SK-N-SH (cell line): ENCODE results near the gene SSTR1. TPM values are rescaled to one million over a fixed set of nuclear protein-coding genes. Genes with fewer than 3 reads are reported as not detected.

Experiments
- CTCF ChIA-PET: fragments of 300-600, 350-600 bp; formaldehyde crosslinking; extraction: SDS; loops from one replicate; lab custom pipeline; 2021; lab: Yijun Ruan, JAX
- POLR2A ChIA-PET: fragments of 350-600 bp; sonication (Branson Sonifier 250); formaldehyde crosslinking; extraction: SDS; loops from one replicate; lab custom pipeline; 2020; ENCODE audit warnings: antibody characterized with exemption, inconsistent platforms; lab: Yijun Ruan, JAX
- DNase-seq: peaks from one replicate; pipeline ENCODE4 v3.0.0; 2012
- H2AFZ ChIP-seq: fragments of 200-600 bp; sonication (generic); 2 replicates; pipeline ENCODE4 v1.8.1; 2016; ENCODE audit warnings: antibody characterized with exemption, mild to moderate bottlenecking, low read depth
- H3F3A ChIP-seq: fragments of 200-600 bp; sonication (generic); replicated peaks from 2 replicates; pipeline ENCODE3; 2016; ENCODE audit warnings: antibody characterized with exemption, mild to moderate bottlenecking; ENCODE audit not compliant: insufficient read depth
- H3K27ac ChIP-seq, 2 experiments: fragments of 200-500 bp in 1 of 2; fragments of 200-600 bp in 1 of 2; sonication (Bioruptor generic) in 1 of 2; sonication (generic), shearing (Covaris generic) in 1 of 2; 2 replicates each; pipeline versions ENCODE4 v1.5.1 to v1.6.1; 2014 to 2016; ENCODE audit warnings: low read depth in 2 of 2, inconsistent platforms in 1 of 2, low read length in 1 of 2, mild to moderate bottlenecking in 1 of 2, mixed read lengths in 1 of 2
- H3K27me3 ChIP-seq: fragments of 200-600 bp; sonication (generic), shearing (Covaris generic); 2 replicates; pipeline ENCODE4 v1.6.1; 2016; ENCODE audit warnings: mixed run types; ENCODE audit not compliant: insufficient read depth
- H3K36me3 ChIP-seq, 2 experiments: fragments of 200-500 bp in 1 of 2; fragments of 200-600 bp in 1 of 2; sonication (Bioruptor generic) in 1 of 2; sonication (generic) in 1 of 2; replicated peaks in 1 of 2; 2 replicates each; pipeline versions ENCODE3 to v1.5.1; 2014 to 2016; ENCODE audit warnings: low read length in 1 of 2, mild to moderate bottlenecking in 1 of 2; ENCODE audit not compliant: insufficient read depth in 2 of 2, control insufficient read depth in 1 of 2
- H3K4me1 ChIP-seq, 2 experiments: fragments of 200-500 bp in 1 of 2; fragments of 200-600 bp in 1 of 2; sonication (Bioruptor generic) in 1 of 2; sonication (generic), shearing (Covaris generic) in 1 of 2; 2 replicates each; pipeline versions ENCODE4 v1.5.1 to v1.6.1; 2014 to 2016; ENCODE audit warnings: low read depth in 1 of 2, low read length in 1 of 2, mixed run types in 1 of 2; ENCODE audit not compliant: insufficient read depth in 2 of 2, control insufficient read depth in 1 of 2
- H3K4me2 ChIP-seq: fragments of 200-600 bp; sonication (generic), shearing (Covaris generic); 2 replicates; pipeline ENCODE4 v1.6.1; 2017; ENCODE audit warnings: mixed run types
- H3K4me3 ChIP-seq, 2 experiments: fragments of 200-500 bp in 1 of 2; fragments of 200-600 bp in 1 of 2; sonication (Bioruptor generic) in 1 of 2; sonication (generic), shearing (Covaris generic) in 1 of 2; 2 replicates each; pipeline versions ENCODE4 v1.5.1 to v1.8.1; 2014 to 2016; ENCODE audit warnings: low read depth in 2 of 2, inconsistent platforms in 1 of 2, low read length in 1 of 2, mild to moderate bottlenecking in 1 of 2, mixed read lengths in 1 of 2, moderate library complexity in 1 of 2
- H3K79me2 ChIP-seq: fragments of 200-600 bp; sonication (generic); 2 replicates; pipeline ENCODE4 v1.8.1; 2017; ENCODE audit warnings: mild to moderate bottlenecking; ENCODE audit not compliant: insufficient read depth
- H3K9ac ChIP-seq: fragments of 200-600 bp; sonication (generic); 2 replicates; pipeline ENCODE4 v1.6.1; 2017; ENCODE audit warnings: mixed run types
- H3K9me2 ChIP-seq: fragments of 200-600 bp; sonication (generic); 2 replicates; pipeline ENCODE4 v1.6.1; 2017; ENCODE audit warnings: mixed run types
- H3K9me3 ChIP-seq: fragments of 200-600 bp; sonication (generic); 2 replicates; pipeline ENCODE4 v1.6.1; 2017; ENCODE audit warnings: mixed run types, mild to moderate bottlenecking, moderate library complexity
- H4K20me1 ChIP-seq: fragments of 200-600 bp; sonication (generic); 2 replicates; pipeline ENCODE4 v1.6.1; 2017; ENCODE audit warnings: mild to moderate bottlenecking, mixed run types; ENCODE audit not compliant: insufficient read depth
- CHD2 ChIP-seq: fragments of 150-350 bp; IDR thresholded peaks from 2 replicates; pipeline ENCODE4 v1.6.1; 2018; ENCODE audit warnings: low read length; ENCODE audit not compliant: partially characterized antibody
- EP300 ChIP-seq, 2 experiments: IDR thresholded peaks; 2 replicates each; pipeline versions ENCODE4 v1.4.0 to v1.6.1; 2012; ENCODE audit warnings: borderline replicate concordance in 1 of 2, low read depth in 1 of 2, low read length in 1 of 2
- FOSL2 ChIP-seq: IDR thresholded peaks from 2 replicates; pipeline ENCODE4 v1.4.0; 2012; ENCODE audit warnings: low read depth, mild to moderate bottlenecking, moderate library complexity, borderline replicate concordance
- FOXJ3 ChIP-seq: sonication (generic); formaldehyde crosslinking; IDR thresholded peaks from 2 replicates; pipeline ENCODE4 v1.5.1; 2020; ENCODE audit warnings: mild to moderate bottlenecking, missing genetic modification reagents
- FOXM1 ChIP-seq: IDR thresholded peaks from 2 replicates; pipeline ENCODE4 v1.4.0; 2012; ENCODE audit warnings: low read depth, mild to moderate bottlenecking
- GABPA ChIP-seq: IDR thresholded peaks from 2 replicates; pipeline ENCODE4 v1.4.0; 2012; ENCODE audit warnings: low read depth, mild to moderate bottlenecking
- IRF3 ChIP-seq: fragments of 150-350 bp; IDR thresholded peaks from 2 replicates; pipeline ENCODE4 v1.6.1; 2016; ENCODE audit warnings: mild to moderate bottlenecking, low read depth, low read length
- JUND ChIP-seq: IDR thresholded peaks from 2 replicates; pipeline ENCODE4 v1.4.0; 2012
- MAX ChIP-seq: IDR thresholded peaks from 2 replicates; pipeline ENCODE4 v1.4.0; 2012; ENCODE audit warnings: low read depth
- MEF2A ChIP-seq: IDR thresholded peaks from 2 replicates; pipeline ENCODE4 v1.4.0; 2012; ENCODE audit warnings: low read depth, borderline replicate concordance
- PBX3 ChIP-seq: IDR thresholded peaks from 2 replicates; pipeline ENCODE4; 2012
- RCOR1 ChIP-seq: fragments of 150-350 bp; IDR thresholded peaks from 2 replicates; pipeline ENCODE4 v1.6.1; 2017; ENCODE audit warnings: antibody characterized with exemption, low read length
- SIN3A ChIP-seq: IDR thresholded peaks from 2 replicates; pipeline ENCODE4 v1.6.1; 2012; ENCODE audit warnings: low read depth, mild to moderate bottlenecking, low read length, moderate library complexity, borderline replicate concordance
- SMC3 ChIP-seq: IDR thresholded peaks from 2 replicates; pipeline ENCODE4 v1.6.1; 2012; ENCODE audit warnings: low read depth, low read length, improper control_type of control experiment
- TAF1 ChIP-seq: IDR thresholded peaks from 2 replicates; pipeline ENCODE4 v1.6.1; 2012; ENCODE audit warnings: low read depth, mild to moderate bottlenecking, low read length, moderate library complexity, borderline replicate concordance
- TCF12 ChIP-seq: IDR thresholded peaks from 2 replicates; pipeline ENCODE4 v1.4.0; 2012
- USF1 ChIP-seq: IDR thresholded peaks from 2 replicates; pipeline ENCODE4 v1.4.0; 2012; ENCODE audit warnings: low read depth, borderline replicate concordance
- USF2 ChIP-seq: fragments of 150-350 bp; IDR thresholded peaks from 2 replicates; pipeline ENCODE4 v1.6.1; 2017; ENCODE audit warnings: antibody characterized with exemption, low read length, low read depth, borderline replicate concordance
- YY1 ChIP-seq: IDR thresholded peaks from 2 replicates; pipeline ENCODE4 v1.4.0; 2012; ENCODE audit warnings: low read depth, mild to moderate bottlenecking
- WGBS: methylation state at CpG from one replicate; pipeline ENCODE4 v1.1.6; 2017; ENCODE audit warnings: low lambda C conversion rate; 5-methylcytosine and 5-hydroxymethylcytosine counted together
- polyA plus RNA-seq, 3 experiments: library from polyadenylated mRNA; depleted of rRNA; stranded (reverse); fragments of >200 nt; gene quantifications; 2 replicates each; pipeline ENCODE4 v1.2.3, GENCODE V29; 2012
- TF ChIP-seq, protein P1 (sequence below): IDR thresholded peaks from 2 replicates; pipeline ENCODE4 v1.4.0; 2012; ENCODE audit warnings: low read depth, borderline replicate concordance
- TF ChIP-seq, protein P2 (sequence below): fragments of 200-600 bp; sonication (generic); IDR thresholded peaks from 2 replicates; pipeline ENCODE4 v1.6.1; 2017; ENCODE audit warnings: antibody characterized with exemption, mild to moderate bottlenecking, moderate library complexity

Gene SSTR1
- polyA plus RNA-seq, 1 of the 3 experiments (the other 2 are of a cell fraction): 0.08 TPM

- TF ChIP-seq USF1 (no peak), FOSL2 (no peak), TAF1 (no peak), EP300 (IDR thresholded peaks at IDR 0.05; ENCODE audit: borderline replicate concordance in 1 of 2, low read depth in 1 of 2, low read length in 1 of 2) (no peak), USF2 (no peak), FOXJ3 (CRISPR knock-in tag) (no peak), JUND (no peak)
- TF ChIP-seq, protein P1, sequence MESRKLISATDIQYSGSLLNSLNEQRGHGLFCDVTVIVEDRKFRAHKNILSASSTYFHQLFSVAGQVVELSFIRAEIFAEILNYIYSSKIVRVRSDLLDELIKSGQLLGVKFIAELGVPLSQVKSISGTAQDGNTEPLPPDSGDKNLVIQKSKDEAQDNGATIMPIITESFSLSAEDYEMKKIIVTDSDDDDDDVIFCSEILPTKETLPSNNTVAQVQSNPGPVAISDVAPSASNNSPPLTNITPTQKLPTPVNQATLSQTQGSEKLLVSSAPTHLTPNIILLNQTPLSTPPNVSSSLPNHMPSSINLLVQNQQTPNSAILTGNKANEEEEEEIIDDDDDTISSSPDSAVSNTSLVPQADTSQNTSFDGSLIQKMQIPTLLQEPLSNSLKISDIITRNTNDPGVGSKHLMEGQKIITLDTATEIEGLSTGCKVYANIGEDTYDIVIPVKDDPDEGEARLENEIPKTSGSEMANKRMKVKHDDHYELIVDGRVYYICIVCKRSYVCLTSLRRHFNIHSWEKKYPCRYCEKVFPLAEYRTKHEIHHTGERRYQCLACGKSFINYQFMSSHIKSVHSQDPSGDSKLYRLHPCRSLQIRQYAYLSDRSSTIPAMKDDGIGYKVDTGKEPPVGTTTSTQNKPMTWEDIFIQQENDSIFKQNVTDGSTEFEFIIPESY: no peak
Measured at GRCh38 chr14:38226366-38226765, 18.7 kb downstream of the SSTR1 start (continued).

DNA sequence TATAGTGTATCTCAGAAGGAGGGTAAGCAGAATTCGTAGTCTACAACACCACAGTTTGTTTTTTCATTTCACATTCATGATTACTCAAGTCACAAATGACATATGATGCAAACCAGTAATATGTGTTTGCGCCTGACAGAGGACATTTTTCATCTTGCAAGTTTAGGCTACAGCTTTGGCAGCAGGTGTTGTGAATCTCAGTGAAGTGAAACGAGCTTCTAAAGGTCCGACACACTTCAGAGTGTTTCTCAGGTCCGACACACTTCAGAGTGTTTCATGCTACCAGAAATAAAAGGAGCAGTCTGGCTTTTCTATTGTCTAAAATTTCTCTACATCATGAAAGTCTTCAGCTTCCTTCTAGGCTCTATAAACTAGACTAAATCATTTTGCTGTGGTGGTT is 25.5 kb downstream of the SSTR1 start:
- Histone ChIP-seq H3K4me2 (no peak overlapping the region), H3K79me2 (no peaks in the 10 kb centered on the region), H3K9ac (no peak overlapping the region), H3K9me3 (no peaks in the 10 kb centered on the region), H3K36me3 (no peaks in the 10 kb centered on the region), H3K27ac (no peak overlapping the region), H3K4me1 (no peaks in the 10 kb centered on the region), H4K20me1 (no peaks in the 10 kb centered on the region), H3F3A (no peaks in the 10 kb centered on the region), H3K9me2 (no peaks in the 10 kb centered on the region), H2AFZ (no peak overlapping the region), H3K4me3 (no peak overlapping the region), H3K27me3 (no peaks in the 10 kb centered on the region)
- CTCF ChIA-PET: no interaction called here
- no peak for DNase-seq
- POLR2A ChIA-PET: no interaction called here
- WGBS: under 1% methylated on average over 5 of the region's 5 CpGs
- TF ChIP-seq, protein P1: no peak
- TF ChIP-seq MEF2A (no peak), SIN3A (no peak), FOXM1 (no peak), EP300 (IDR thresholded peaks at IDR 0.05; ENCODE audit: borderline replicate concordance in 1 of 2, low read depth in 1 of 2, low read length in 1 of 2) (no peak), RCOR1 (no peak), IRF3 (no peak), CHD2 (no peak), JUND (no peak), MAX (no peak), TCF12 (no peak), SMC3 (no peak), YY1 (no peak), PBX3 (no peak), GABPA (no peak)
- TF ChIP-seq, protein P2, sequence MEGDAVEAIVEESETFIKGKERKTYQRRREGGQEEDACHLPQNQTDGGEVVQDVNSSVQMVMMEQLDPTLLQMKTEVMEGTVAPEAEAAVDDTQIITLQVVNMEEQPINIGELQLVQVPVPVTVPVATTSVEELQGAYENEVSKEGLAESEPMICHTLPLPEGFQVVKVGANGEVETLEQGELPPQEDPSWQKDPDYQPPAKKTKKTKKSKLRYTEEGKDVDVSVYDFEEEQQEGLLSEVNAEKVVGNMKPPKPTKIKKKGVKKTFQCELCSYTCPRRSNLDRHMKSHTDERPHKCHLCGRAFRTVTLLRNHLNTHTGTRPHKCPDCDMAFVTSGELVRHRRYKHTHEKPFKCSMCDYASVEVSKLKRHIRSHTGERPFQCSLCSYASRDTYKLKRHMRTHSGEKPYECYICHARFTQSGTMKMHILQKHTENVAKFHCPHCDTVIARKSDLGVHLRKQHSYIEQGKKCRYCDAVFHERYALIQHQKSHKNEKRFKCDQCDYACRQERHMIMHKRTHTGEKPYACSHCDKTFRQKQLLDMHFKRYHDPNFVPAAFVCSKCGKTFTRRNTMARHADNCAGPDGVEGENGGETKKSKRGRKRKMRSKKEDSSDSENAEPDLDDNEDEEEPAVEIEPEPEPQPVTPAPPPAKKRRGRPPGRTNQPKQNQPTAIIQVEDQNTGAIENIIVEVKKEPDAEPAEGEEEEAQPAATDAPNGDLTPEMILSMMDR: no peak
